Right hindlimb (tissue), 1 donor: ENCODE data around the gene GPR146.
"Not testable (repeated sequence)": the region's sequence is repeated elsewhere in the genome, so short reads cannot be mapped to it uniquely, and the experiment has no call there.

Experiments used
- DNase-seq: peaks from one replicate; pipeline ENCODE4 v3.0.0-alpha.2; 2018

The GPR146 gene

DNA sequence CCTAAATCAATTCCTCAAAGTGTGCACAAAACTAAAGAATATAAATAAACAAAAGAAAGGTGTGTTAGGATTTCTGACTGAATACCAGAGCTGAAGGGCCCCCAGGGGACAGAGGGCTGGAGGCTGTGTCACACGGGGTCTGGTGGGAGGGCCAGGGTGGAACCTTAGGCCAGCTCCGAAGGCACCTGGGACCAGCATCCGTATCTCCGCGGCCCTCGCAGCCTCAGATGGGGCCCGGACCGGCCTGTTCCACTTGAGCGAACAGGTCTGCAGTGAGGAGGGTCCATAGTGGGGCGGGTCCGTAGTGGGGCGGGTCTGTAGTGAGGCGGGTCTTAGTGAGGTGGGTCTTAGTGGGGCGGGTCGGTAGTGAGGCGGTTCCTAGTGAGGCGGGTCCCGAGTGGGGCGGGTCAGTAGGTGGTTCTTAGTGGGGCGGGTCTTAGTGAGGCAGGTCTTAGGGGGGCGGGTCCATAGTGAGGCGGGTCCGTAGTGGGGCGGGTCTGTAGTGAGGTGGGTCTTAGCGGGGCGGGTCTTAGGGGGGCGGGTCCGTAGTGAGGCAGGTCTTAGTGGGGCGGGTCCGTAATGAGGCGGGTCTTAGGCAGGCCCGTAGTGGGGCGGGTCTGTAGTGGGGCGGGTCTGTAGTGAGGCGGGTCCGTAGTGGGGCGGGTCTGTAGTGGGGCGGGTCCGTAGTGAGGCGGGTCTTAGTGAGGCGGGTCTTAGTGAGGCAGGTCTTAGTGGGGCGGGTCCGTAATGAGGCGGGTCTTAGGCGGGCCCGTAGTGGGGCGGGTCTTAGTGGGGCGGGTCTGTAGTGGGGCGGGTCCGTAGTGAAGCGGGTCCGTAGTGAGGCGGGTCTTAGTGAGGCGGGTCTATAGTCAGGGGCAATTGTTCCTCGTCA lies 15.1 kb downstream of the GPR146 start:
- no peak for DNase-seq

DNA sequence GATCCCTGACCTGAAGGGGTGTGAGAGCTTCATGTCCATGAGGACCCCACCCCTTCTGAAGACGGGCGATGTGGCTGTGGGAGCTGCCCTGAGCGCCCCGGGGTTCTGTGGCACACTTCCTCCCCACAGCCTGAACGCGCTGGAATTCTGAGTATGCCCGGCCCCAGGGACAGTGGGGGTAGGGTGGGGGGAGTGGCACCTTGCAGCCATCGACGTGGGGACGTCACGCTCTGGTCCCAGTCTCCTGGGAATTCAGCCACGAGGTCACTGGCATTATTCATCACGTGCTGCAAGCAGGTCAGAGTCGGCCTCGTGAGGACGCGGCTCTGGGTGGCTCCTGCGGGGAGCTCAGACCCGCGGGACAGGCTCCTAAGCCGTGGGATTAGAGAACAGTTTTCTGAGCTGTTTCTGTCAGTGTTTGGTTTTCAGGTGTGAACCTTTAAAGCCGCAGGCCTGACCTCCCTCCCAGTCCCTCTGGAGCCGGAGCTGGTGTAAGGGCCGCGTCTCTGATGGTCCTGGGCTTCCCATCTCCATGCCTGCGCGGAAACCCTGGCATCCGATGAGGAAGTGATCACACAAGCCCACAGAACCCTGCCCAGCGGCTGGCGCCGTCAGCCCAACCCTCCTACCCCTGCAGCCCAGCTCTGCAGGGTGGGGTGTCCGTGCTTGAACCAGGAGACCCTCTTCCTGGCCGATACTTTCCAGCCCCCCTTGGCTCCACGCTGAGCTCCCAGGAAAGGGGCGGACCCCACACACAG lies 16.1 kb downstream of the GPR146 start:
- no peak for DNase-seq

DNA sequence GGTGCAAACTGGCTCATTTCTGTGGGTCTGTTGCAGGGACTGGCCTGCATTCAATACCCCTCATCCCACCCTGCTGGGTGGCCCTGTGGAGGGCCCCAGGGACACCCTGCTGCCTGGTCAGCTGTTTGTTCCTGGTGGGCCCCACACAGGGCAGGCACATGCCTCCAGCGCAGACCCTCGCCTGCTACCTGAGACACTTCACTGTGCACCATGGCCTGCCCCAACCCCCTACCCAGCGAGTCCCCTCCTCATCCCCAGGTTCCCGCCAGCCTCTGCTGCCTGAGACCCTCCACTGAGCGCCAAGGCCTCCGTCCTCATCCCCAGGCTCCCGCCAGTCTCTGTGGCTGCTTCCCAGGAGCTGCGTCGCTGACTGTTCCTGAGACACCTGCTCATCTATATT lies 16.8 kb downstream of the GPR146 start:
- no peak for DNase-seq

DNA sequence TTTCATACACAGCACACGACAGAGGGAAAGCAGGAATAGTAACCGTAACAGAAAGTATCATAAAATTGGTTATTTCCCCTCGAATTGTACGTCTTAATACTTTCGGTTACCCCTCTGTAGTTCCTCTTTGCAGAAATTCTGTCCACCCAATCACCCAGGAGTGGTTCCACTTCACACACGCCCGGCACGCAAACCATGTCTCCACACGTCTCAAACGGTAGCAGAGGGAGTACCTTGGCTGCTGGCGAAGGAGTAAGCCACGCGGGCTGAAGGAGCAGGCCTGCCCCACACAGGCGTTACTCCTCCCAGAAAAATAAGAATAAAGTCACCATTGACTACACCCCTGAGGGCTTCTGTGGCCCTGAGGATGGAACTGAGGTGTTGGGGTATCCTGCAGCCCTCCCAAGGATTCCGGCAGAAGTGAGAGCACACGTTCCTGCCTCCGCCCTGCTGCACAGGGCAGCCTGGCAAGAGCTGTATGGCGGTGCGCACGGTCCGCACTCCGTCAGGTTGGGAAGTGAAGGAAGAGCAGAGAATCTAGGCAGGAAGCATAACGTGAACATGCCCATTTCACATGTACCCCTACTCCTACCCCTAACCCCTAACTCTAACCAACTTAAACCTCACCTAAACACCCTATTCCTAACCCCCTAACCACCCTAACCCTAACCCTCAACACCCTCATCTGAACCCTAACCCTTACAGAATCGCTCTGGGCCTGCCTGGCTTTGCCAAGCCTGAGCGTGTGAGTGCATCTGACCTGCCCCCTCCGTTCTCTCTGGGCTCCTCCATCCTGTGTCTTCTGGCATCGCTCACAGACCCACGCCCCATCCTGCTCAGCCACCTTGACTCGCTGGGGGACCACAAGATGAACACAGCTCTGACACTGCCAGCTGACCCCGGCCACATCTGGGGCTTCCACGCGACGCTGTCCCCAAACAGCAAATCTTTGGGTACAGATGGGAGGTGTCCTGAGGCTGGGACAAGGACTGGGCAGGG lies 18.2 kb downstream of the GPR146 start:
- DNase-seq: no peak

DNA sequence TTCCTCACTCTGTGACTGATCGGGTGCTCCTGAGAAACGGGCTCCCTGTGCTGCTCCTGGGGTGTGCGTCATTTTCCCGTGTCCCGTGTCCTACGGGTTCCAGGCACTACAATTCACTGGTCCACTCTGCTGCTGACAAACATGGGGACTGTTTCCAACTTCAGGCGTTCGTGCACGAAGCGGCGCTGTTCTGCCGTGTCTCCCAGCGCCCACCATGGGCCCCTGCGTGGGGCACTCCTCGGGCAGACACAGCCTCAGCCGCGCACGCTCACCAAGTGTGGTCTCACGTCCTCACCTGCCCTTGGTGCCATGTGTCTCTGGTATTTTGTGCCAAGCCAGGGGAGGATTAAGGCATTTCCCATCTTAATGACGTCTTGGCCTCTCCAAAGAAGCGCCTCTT lies 19.0 kb downstream of the GPR146 start:
- DNase-seq: no peak

DNA sequence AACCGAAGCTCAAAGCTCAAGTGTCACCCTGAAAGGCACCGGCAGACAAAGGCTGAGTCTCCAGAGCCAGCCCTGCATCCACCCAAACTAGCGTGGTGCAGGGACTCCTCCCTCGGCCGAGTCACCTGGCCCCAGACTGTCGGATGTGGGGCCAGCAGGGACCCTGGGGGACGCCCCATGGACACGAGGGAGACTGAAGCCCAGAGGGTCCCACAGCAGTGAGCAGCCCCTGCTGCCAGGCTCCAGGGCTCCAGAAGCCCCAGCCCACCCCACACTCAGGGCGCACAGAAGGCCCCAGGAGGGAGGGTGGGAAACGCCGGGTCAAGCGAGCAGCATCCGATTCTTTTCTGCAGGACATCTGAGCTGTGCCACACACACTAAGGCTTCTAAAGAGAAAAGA lies 20.2 kb downstream of the GPR146 start:
- DNase-seq: no peak

DNA sequence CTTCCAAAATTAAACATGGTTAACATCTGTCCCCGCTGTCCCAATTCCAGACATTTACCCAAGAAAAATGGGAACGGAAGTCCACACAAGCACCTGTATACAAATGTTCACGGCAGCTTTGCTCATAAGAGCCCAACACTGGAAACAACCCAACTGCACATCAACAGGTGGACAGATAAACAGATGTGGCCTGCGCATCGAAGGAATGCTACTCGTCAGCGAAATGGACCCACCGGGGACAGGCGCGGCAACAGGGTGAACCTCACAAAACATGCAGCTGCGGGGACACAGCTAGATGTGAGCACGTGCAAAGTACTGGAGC lies 20.9 kb downstream of the GPR146 start:
- no peak for DNase-seq

DNA sequence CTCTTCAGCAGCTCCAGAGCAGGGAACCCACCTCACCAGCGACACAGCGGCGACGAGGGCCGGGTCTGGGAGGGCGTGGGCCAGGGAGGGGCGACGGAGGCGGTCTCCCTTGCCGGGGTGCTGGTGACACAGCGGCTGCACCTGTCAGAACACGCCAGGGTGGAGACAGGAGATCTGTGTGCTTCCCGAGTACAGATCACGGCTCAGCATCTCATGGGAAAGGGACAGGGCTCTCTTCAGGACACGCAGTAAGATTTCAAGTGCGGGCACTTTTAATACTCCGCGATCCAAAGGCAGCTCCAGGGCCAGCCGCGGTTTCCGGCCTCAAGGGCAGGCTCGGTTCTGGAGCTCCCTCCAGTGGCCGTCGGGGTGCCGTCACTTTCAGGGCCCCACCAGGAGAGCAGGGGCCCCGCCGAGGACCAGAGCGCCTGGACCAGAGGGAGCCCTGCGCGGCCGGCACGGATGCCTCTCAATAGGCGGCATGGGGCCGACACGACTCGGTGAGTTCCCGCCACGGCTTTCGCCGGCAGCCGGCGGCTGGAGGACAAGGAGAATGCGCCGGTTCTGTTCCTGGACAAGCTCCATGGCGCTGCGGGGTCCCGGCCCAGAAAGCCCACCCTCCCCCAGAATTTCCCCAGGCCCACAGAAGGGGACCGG lies 21.4 kb downstream of the GPR146 start:
- DNase-seq: peak; percentile 86

DNA sequence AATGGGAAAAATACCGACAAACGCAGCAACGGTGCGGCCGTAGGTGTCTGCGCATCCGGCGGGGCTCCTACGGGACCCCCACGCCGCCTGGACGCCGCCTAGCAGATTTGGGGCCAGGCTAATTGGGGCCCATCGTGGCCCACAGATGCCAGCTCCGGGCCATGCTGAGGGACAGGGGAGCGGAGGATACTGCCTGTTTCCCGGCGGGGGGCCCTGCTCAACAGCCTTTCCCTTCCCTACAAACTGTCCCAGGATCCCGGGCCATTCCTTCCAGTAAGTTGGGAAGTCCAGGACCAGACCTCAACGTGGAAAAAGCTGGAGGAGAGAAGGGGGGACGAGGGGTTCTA lies 21.9 kb downstream of the GPR146 start:
- no peak for DNase-seq

DNA sequence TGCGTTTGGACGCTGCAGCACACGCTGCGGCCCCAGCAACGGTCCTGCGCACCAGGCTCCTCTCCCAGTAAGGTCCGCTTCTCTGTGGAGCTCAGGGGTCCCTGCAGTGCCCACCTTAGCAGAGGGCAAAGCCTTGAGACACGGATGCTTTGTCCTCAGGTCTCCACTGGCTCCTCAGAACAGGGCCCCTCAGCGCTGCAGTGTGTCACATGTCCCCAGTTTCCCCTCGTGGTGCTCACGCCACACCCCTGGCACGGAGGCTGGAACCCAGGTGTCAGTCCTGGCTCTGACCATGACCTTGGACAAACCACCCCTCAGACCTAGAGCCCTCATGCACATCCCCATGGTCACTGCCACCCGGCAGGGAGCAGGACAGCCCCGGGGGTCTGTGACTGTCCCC lies 23.7 kb downstream of the GPR146 start:
- DNase-seq: no peak

DNA sequence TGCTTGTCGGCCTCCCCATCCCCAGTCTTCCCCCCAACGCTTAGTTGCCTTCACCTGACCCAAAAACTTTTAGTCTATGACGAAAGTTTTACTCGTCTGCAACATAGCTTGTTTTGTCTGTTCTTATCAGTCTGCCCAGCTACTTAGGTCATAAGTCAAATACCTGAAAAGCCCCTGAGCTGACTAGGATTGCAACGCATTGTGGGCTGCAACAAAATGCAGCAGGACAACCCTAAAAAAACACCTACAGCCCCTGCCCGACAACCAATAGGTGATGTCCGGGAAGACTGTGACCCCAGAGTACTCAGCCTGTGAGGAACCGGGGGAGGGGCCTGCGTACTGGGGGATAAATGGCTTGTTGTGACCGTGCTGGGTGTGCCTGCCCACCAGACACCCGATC lies 24.3 kb downstream of the GPR146 start:
- DNase-seq: no peak

DNA sequence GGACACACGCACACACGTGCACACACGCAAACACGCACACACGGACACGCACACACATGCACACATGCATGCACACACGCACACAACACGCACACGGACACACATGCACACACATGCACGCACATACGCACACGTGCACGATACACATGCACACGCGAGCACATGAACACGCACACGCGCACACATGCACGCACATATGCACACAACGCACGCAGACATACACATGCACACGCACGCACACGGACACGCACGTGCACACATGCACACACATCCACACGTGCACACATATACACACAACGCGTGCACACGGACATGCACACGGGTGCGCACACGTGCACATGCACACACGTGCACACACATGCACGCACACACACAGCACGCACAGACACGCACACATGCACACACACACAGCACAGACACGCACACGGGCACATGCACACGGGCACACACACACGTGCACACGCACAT lies 26.2 kb downstream of the GPR146 start:
- DNase-seq: no peak

DNA sequence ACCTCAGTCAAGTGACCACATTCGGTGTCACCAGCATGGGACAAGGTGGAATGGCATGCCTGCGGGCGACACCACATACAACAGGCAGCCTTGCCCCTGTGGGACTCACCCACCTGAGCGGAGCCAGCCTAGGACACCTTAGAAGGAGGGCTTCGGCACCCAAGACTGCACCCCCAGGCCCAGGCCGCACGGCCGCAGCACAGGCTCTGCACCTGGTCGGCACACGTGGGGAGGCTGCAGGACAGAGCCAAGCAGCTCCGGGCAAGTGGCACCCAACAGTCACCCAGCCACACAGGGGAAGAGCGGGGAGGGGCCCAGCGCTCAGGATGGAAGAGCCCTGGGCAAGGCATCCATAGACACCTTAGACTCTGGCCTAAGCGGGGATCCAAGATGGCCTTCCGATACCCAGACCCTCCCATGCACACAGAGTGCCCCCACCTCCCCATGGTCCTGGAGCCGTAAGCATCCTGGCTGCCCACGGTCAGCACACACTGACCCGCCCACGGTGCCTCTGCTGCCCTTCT lies 27.4 kb downstream of the GPR146 start:
- no peak for DNase-seq

DNA sequence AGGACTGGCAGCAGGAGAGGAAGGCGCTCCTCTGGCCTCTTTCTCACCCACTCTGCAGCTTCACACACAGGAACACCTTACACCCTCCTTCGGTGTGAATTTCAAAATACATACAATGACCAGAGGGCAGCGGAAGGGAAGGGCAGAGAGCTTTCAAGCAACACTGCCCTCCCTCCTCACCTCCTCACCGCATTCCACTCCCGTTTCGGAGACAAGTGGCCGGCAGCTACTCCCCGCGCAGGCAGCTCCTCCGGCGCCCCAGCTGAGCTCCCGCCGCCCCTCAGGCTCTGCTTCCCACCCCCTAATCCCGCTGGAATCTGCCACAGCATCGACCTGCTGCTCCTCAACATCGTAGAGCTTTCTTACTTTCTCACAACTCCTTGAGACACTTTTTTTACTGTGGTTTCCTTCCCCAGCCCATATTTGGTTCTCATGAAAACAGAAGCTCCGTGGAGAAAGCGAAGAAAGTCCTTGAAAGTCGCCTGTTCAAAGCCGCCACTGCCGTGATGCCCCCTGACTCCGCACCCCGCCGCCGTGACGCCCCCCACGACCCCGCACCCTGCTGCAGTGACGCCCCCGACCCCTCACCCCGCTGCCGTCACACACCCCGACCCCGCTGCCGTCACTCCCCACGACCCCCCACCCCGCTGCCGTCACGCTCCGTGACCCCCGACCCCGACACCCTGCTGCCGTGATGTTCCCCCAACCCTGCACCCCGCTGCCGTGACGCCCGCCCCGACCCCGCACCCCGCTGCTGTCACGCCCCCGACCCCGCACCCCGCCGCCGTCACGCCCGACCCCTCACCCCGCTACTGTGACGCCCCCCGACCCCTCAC lies 29.0 kb downstream of the GPR146 start:
- no peak for DNase-seq

DNA sequence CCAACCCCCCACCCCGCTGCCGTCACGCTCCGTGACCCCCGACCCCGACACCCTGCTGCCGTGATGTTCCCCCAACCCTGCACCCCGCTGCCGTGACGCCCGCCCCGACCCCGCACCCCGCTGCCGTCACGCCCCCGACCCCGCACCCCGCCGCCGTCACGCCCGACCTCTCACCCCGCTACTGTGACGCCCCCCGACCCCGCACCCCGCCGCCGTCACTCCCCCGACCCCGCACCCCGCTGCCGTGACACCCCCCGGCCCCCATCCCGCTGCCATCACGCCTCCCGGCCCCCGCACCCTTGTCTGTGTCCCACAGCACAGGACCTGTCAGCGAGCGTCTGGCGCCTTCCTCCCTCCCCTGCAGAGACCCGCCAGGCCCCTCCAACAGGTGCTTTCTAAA lies 29.7 kb downstream of the GPR146 start:
- DNase-seq: not testable (repeated sequence)

DNA sequence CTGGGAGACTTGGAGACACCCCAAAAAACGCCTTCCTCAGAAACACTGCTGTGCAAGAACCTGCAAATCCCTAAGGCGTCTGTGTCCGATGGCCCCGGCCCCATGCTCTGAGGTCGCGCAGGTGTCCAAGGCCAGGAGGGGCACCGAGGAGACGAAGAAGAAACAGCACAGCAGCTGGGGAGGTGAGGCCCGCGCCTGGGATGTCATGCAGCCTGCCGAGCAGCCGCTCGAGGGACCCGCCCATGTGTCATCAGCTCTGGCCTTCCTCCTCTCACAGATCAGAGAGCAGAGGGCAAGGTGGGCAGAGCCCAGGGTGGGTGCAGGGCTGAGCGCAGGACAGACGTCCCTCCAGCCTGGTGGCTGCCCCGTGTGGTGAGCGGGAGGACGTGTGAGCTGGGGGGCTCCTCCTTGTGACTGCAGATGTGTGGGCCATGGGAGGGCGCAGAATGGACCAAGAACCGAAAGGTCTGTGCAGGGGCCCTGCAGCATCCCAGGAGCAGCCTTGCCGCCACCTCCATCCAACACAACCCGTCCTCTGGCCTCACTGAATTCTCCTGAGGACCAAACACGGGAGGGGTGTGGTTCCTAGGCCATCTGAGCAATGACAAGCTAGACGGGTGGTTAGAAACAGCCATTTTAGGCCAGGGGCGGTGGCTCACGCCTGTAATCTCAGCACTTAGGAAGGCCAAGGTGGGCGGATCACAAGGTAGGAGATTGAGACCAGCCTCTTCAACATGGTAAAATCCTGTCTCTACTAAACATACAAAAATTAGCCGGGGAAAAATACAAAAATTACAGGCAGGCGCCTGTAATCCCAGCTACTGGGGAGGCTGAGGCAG lies 30.5 kb downstream of the GPR146 start:
- DNase-seq: no peak

DNA sequence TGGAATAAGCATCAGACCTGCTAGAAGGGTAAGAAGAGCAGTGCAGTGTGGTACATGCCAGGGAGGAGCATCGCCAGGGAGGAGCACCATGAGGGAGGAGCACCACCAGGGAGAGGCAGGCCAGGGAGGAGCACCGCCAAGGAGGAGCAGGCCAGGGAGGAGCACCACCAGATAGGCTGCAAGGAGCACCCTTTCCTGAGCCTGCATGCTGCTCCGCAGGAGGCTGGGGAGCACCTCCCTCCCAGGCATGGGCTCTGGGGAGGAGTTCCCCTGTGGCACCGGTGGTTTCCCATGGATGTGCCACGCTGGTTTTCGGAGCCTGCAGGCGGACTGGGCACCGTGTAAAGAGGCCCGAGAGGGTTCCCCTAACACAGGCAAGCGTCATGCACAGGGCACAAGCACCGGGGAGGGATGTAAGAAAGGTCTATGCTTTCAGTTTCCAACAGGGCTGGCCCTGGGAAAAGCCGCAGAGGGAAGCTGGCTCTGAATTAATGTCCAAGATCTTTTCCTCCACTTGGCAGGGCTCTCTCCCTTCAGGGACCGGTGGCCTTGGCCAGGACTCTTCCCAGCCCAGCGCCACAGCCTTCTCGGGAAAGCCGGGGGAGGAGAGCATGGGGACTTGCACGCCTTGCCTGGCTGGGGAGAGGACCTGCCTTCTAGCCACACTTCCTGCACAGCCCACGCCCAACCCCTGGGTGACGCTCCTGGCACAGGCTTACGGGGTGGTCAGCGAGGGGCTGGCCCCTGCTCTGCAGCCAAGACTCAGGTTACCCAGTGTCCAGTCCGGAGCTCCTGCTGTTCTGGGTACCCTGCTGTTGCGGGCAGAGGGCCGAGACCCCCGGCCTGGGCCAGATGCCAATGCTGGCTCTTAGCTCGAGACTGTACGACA lies 32.1 kb downstream of the GPR146 start:
- DNase-seq: no peak

DNA sequence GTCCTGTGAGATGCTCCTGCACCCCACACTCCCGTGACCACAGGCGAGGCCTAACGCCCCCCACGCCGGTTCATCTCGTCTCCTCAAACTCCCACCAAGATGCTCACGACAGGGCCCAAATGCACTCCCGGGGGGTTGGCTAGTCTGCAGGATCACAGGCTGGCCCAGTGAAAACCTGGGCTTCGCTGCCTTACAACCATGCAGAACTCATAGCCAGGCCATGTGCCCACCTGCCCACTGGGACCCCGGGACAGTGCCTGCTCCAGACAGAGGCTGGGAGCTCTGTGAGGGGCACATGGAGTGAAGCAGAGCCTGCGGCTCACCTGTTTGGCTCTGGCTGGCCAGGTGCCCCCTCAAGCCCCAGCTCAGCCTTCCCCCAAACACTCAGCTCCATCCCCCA lies 34.2 kb downstream of the GPR146 start:
- no peak for DNase-seq

DNA sequence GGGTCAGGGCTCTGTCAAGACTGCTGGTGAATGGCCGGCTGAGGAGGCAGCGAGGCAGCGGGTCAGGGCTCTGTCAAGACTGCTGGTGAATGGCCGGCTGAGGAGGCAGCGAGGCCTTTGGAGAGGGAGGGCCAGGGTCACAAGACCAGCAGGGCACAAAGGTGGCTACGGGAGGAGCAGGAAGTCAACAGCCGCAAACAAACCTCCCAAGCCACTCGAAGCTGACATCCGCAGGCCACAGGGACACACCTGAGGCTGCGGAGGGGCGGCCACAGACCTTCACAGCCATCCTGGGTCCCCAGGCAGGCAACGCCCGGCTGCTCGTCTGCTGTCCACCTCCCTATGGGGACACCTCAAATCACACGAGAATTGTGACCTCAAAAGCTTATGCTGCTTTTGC lies 34.6 kb downstream of the GPR146 start:
- DNase-seq: no peak
